SK-N-SH (cell line): ENCODE measurements around the gene RRP7A.

Source experiments
- CHD2 ChIP-seq: fragments of 150-350 bp; IDR thresholded peaks from 2 replicates; pipeline ENCODE4 v1.6.1; 2018; ENCODE audit warnings: low read length; ENCODE audit not compliant: partially characterized antibody
- CTCF ChIP-seq: fragments of 200-600 bp; sonication (generic); IDR thresholded peaks from 2 replicates; pipeline ENCODE4 v1.6.1; 2017; ENCODE audit warnings: antibody characterized with exemption, mild to moderate bottlenecking, moderate library complexity
- REST ChIP-seq: IDR thresholded peaks from 2 replicates; pipeline ENCODE4 v1.6.1; 2012; ENCODE audit warnings: mild to moderate bottlenecking, low read depth, low read length, moderate library complexity
- SIN3A ChIP-seq: IDR thresholded peaks from 2 replicates; pipeline ENCODE4 v1.6.1; 2012; ENCODE audit warnings: low read depth, mild to moderate bottlenecking, low read length, moderate library complexity, borderline replicate concordance
- SMC3 ChIP-seq: IDR thresholded peaks from 2 replicates; pipeline ENCODE4 v1.6.1; 2012; ENCODE audit warnings: low read depth, low read length, improper control_type of control experiment
- USF2 ChIP-seq: fragments of 150-350 bp; IDR thresholded peaks from 2 replicates; pipeline ENCODE4 v1.6.1; 2017; ENCODE audit warnings: antibody characterized with exemption, low read length, low read depth, borderline replicate concordance

GRCh38 chr22:42462016-42462415, 57.6 kb downstream of the RRP7A start:
- no peak for TF ChIP-seq SMC3
- TF ChIP-seq SIN3A: no peak
- no peak for TF ChIP-seq CTCF
- no peak for TF ChIP-seq USF2
- TF ChIP-seq REST: no peak
- no peak for TF ChIP-seq CHD2
